ENCODE measurements around the gene ZNF214.
"Not testable (repeated sequence)": the region's sequence is repeated elsewhere in the genome, so short reads cannot be mapped to it uniquely, and the experiment has no call there.

ZNF214 gene

DNA sequence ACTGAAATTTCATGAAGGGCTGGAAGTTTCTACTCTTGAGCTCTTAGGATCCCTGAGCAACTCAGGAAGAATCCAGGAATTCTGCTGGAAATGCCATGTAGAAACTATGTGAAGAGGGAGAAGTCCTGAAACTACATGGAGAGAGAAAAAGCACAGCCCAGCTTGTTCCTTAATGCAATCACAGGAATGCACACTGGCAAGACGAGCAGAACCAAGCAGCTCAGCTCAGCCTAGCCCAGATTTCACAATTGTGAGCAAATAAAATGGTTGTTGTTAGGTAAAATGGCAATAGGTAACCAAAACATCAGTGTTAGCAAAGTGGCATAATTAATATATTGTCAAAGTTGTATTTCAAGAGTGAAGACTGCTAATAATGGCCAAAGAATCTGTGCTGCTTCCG is 28.1 kb downstream of the ZNF214 start:
- DNase-seq (ENCODE audit: extremely low spot score, insufficient read length, low read depth) (no peak), FAIRE-seq (no peak)

DNA sequence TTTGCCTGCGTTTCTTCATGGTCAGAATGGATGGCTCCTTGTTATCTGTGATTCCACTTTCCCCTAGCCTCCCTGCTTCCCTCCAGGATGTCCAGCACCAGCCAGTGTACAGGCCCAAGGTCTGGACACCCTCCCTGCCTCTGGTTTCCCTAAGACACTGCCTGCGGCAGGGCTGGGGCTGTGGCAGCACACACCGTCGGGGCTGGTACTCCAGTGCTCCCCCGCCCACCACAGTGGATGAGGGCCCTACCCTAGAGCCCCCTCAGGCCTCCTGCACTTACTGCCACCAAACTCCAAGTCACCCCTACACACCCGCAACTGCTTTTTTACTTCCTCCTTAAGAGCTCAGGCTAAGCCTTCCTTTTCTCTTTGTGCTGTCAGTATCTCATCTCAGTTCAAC is 28.9 kb downstream of the ZNF214 start:
- FAIRE-seq = no peak

DNA sequence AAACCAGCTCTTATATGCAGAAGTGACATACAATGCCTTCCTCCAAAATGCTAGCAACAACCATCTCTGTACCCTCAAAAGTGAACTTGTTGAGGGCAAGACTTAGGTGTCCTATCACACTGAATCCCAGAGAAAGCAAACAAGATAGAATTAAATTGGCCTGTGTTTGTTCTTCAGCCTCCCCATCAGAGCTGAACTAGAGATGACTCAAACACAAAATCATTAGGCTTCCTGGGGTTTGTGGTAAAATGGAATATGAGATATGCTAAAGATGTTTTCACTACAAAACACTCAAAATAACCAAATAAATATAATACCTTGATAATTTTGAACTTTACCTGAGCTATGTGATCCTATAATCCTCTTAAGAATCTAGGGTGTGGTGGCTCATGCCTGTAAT is 31.6 kb downstream of the ZNF214 start:
- FAIRE-seq = no peak
- DNase-seq (ENCODE audit: extremely low spot score, insufficient read length, low read depth) = no peak

More for the DNA sequence above, 28.9 kb downstream of the ZNF214 start:
- DNase-seq (ENCODE audit: extremely low spot score, insufficient read length, low read depth) = no peak

DNA sequence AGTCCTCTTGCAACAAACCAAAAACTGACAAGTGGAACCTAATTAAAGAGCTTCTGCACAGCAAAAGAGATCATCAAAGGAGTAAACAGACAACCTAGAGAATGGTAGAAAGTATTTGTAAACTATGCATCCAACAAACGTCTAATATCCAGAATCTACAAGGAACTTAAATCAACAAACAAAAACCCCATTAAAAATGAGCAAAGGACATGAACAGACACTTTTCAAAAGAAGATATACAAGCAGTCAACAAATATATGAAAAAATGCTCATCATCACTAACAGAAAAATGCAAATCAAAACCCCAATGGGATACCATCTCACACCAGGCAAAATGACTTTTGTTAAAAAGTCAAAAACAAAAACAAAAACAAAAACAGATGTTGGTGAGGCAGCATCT is 33.7 kb downstream of the ZNF214 start:
- no peak for FAIRE-seq

DNA sequence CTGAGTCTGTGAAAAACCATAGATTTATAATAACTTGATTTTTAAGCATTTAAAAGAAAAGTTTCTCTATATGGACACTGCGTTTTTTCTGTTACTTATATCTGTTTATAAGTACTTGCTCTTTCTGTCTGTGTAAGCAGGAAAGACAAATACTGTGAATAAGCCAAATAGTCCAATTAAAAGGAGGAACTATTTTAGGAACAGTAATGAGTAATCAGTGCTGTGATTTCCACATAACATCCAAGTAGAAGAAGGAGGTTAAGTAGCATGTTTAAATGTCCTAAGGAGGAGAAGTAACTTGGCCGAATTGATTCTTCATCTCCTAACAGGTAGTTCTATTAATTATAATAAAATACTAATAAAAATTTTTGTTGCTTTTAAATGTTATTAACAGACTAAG is 40.8 kb downstream of the ZNF214 start:
- DNase-seq (ENCODE audit: extremely low spot score, insufficient read length, low read depth) (no peak), FAIRE-seq (no peak)

More for the DNA sequence above, 33.7 kb downstream of the ZNF214 start:
- no peak for DNase-seq (ENCODE audit: extremely low spot score, insufficient read length, low read depth)

DNA sequence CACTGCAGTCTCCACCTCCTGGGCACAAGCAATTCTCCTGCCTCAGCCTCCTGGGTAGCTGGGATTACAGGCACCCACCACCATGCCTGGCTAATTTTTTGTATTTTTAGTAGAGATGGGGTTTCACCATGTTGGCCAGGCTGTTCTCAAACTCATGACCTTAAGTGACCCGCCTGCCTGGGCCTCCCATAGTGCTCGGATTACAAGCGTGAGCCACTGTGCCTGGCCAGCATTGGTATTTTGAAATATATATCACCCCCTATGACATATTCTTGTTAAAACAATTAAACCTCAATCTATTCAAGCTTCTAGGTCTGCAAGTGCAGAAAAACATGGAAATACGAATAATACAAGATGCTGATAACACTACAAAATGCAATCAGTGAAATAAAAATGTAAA is 50.3 kb downstream of the ZNF214 start:
- FAIRE-seq; DNase-seq (ENCODE audit: extremely low spot score, insufficient read length, low read depth): not testable (repeated sequence)

DNA sequence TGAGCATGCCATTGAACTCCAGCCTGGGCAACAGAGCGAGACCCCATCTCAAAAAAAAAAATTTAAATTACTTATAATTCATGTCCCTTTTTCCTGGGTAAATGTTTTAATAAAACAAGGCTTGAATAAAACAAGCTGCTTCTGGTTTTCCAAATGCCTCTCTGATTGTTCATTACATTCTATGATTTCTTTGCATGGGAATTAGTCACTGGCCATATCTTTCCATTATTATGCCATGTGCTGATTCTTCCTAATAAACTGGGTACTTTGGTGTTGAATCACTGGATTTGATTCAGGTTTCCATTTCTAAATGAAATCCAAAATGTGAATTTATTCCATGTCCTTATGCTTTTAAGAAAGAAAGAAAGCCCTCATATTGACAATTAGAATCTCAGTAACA is 51.3 kb downstream of the ZNF214 start:
- DNase-seq (ENCODE audit: extremely low spot score, insufficient read length, low read depth) (no peak), FAIRE-seq (no peak)

DNA sequence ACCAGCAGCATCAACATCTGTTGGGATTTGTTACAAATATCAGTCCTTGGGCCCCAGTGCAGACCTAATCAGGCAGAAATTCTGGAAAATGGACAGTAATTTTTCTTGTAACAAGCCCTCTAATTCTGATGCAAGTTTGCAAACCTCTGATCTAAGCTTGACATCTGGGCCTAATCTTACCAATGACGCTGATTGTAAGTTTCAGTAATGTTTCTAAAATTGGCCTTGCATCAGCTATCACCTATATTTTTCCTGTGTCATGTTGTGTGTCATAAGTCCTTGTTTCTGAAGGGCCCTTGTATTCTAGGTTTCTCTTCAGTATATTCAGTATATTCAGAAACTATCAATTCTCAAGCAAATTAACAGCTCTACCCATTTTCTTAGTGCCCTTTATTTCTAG is 57.5 kb downstream of the ZNF214 start:
- DNase-seq (ENCODE audit: extremely low spot score, insufficient read length, low read depth) = no peak
- FAIRE-seq = no peak

DNA sequence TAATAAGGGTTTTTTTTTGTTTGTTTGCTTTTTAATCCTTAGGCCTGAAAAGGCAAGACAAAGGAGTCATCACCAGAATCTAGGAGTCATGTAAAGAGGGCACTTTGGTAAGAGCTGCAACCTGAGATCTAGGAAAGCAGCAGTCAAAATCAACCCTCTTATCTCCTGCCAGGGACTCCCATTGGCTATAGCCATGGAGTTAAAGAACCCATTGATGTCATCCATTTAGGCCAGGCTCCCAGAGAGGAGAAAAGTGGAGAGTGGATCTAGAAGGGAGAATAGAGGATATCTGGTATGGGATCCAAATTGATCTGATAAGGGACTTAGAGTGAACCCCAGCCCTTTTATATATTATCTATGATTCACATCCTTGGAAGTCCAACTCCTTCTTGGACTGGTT is 58.0 kb downstream of the ZNF214 start:
- FAIRE-seq (no peak), DNase-seq (ENCODE audit: extremely low spot score, insufficient read length, low read depth) (no peak)

DNA sequence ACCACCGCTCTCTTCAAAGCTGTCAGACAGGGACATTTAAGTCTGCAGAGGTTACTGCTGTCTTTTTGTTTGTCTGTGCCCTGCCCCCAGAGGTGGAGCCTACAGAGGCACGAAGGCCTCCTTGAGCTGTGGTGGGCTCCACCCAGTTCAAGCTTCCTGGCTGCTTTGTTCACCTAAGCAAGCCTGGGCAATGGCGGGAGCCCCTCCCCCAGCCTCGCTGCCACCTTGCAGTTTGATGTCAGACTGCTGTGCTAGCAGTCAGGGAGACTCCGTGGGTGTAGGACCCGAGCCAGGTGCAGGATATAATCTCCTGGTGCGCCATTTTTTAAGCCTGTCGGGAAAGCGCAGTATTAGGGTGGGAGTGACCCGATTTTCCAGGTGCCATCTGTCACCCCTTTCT is 65.9 kb downstream of the ZNF214 start:
- not testable (repeated sequence) for DNase-seq (ENCODE audit: extremely low spot score, insufficient read length, low read depth); FAIRE-seq
